Measurements from ENCODE around the gene NRSN2.

Gene NRSN2

DNA sequence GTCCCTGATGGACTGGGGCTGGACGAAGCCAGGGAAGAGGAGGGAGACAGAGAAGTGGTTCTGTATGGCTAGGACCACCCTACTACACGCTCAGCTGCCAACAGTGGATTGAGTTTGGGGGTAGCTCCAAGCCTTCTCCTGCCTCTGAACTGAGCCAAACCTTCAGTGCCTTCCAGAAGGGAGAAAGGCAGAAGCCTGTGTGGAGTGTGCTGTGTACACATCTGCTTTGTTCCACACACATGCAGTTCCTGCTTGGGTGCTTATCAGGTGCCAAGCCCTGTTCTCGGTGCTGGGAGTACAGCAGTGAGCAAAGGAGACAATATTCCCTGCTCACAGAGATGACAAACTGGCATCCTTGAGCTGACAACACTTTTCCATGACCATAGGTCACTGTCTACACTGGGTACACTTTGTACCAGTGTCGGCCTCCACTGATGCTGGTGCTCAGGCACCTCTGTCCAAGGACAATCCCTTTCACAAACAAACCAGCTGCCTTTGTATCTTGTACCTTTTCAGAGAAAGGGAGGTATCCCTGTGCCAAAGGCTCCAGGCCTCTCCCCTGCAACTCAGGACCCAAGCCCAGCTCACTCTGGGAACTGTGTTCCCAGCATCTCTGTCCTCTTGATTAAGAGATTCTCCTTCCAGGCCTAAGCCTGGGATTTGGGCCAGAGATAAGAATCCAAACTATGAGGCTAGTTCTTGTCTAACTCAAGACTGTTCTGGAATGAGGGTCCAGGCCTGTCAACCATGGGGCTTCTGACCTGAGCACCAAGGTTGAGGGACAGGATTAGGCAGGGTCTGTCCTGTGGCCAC lies 49.9 kb downstream of the NRSN2 start:
- no peak for DNase-seq (ENCODE audit: extremely low read depth in 1 of 2, low read depth in 1 of 2)

DNA sequence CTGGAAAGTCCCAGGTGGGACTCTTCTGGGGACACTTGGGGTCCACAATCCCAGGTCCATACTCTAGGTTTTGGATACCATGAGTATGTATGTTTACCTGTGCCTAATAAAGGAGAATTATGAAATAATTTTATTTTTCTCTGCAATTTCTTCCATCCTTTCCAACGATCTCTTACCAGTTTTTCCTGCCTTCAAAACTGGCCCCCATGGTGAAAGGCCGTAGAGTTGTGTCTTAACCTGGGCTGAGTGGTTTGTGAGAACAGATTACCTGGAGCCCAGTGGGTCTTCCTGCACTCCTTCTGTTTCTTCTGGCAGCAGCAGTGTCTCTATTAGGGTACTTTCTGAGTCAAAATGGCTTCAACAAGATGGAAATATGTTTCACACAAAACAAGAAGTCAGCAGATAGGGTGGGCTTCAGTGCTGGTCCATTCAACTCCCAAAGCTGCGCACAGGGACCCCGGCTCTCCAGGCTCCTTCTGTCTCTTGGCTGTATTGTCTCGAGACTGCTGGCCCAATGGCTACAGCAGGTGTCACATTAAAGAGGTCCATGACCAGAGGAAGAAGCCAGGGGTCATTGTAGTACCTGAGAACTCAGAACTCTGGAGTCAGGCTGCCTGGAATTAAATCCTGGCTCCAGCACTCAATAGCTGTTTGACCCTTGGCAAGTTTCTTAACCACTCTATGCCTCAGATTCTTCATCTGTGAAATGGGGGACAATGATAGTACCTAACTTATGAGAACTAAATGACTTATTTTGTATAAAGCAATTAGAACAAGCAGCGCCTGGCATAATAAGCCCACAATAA lies 50.7 kb downstream of the NRSN2 start:
- no peak for DNase-seq (ENCODE audit: extremely low read depth in 1 of 2, low read depth in 1 of 2)

DNA sequence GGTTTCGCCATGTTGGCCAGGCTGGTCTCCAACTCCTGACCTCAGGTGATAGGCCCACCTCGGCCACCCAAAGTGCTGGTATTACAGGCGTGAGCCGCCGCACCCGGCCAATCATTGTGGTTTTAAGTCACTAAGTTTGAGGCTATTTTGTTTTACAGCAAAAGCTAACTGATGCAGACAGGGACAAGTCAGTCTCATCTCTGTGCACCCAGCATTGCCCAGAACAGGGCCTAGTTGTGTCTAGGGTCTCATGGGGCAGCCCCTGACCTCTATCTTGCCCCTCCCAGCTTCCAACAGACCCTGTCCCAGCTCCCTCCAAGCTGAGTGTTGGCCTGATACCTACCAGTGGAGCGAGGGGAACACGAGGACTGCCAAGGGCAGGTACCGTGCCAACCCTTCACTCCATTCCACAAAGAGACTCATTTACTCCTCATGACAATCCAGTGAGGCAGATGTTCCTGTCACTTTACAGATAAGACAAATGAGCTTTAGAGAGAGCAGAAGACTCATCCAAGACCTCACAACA lies 52.3 kb downstream of the NRSN2 start:
- DNase-seq (ENCODE audit: extremely low read depth in 1 of 2, low read depth in 1 of 2) = no peak

DNA sequence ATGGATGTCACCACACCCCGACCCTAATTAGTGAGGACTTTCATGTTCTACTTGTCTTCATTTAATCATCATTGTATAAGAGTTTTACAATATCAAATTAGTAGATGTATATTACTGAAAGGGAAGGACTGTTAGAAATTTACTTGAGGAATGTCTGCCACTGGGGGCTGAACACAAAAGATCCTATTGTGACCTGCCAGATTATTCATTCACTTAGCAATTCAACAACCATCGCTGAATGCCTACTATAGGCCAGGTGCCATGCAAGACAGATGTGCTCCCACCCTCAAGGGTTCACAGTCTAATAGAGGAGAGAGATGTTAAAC lies 53.2 kb downstream of the NRSN2 start:
- no peak for DNase-seq (ENCODE audit: extremely low read depth in 1 of 2, low read depth in 1 of 2)

DNA sequence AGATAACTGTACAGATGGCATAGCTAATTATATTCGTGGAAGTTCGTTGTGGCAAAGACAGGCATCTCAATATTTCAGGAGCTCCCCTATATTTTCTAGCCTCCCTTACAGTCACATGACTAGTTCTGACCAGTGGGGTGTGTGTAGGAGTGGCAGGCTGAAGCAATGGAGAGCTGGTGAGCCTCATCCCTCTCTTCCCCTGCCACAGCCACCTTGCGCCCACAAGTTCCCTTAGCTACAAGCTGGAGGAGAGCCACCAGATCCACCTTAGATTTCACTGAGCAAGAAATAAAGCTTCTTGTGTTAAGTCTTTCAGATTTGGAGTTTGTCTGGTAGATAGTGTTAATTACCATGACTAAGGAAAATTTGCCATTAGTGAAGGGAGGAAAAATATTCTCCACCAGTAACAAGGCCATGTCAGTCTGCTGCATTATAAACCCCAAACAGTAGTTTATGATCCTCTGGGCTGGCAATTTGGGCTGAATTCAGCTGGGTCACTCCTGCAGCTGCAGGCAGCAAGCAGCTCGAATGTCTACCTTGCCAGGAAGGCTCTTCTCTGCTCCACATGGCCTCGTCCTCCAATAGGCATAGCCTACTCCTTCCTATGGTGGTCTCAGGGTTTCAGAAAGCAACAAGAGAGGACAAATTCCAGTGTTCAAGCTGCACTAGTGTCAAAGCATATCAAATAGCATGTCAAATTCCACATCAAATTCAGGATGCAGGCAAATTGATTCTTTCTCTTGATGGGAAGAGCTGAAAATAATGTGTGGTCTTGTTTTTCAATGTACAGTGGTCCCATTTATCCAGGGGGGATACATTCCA lies 53.8 kb downstream of the NRSN2 start:
- no peak for DNase-seq (ENCODE audit: extremely low read depth in 1 of 2, low read depth in 1 of 2)

DNA sequence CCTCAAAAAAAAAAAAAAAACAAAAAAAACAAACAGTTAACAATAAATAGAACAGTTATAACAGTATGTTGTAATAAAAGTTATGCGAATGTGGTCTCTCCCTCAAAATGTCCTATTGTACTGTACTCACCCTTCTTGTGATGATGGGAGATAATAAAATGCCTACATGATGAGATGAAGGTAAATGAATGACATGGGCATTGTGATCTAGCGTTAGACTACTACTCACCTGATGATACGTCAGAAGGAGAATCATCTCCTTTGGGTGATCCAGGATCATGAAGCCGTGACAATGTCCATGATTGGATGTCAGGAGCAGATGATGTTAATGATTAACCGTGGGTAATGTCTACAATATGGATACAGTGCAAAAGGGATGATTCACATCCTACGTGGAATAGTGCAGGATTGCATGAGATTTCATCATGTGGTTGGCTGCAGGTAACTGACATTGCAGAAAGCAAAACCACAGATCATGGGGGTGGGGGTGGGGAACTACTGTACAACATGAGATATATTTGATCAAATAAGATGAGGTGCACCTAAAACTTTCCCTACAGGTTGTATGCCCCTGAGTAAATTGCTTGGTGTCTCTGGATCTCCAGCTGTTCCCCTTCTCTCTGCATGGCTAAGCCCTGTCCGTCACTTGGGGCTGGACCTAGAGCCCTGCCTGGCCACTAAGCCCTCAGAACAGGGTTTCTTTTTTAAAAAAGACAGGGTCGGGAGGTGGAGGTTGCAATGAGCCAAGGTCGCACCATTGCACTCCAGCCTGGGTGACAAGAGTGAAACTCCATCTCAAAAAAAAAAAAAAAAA lies 55.0 kb downstream of the NRSN2 start:
- no peak for DNase-seq (ENCODE audit: extremely low read depth in 1 of 2, low read depth in 1 of 2)

DNA sequence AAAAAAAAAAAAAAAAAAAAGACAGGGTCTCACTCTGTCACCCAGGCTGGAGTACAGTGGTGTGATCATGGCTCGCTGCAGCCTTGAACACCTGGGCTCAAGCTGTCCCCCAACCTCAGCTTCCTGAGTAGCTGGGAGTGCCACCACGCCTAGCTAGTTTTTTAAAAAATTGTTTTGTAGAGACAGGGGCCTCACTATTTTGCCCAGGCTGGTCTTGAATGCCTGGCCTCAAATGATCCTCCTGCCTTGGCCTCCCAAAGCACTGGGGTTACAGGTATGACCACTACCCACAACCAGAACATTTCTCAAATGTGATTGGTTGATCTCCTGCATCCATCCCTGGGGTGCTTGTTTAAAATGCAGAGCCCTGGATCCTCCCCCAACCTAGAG lies 55.6 kb downstream of the NRSN2 start:
- DNase-seq (ENCODE audit: extremely low read depth in 1 of 2, low read depth in 1 of 2) = no peak

DNA sequence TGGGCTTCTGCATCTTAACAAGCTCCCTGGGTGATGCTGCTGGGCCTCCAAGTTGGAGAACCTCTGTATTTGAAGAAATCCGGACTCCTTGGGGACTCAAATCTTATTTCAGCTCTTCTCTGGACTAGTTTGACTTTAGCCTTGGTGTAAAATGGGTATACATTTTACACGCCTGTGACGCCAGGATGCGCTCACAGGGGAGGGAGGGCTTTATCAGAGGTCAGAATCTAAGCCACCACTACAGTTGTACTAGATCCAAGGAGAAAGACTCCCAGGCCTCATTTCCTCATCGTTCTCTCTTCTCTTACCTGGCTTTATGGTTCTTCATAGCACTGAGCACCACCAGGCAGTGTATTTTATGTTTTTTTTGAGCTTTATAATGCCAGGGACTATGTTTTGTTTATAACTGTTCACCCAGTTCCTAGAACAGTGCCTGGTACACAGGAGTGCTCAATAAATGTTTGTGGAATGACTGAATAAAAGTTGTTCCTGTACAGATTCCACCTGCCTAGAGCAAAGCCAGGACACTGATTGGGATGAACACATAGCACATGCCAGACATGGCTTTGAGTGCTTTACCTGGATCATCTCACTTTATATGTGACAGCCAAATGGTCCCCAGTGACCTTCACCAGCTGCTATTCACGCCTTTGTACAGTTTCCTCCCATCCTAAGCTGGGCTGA lies 56.1 kb downstream of the NRSN2 start:
- no peak for DNase-seq (ENCODE audit: extremely low read depth in 1 of 2, low read depth in 1 of 2)

DNA sequence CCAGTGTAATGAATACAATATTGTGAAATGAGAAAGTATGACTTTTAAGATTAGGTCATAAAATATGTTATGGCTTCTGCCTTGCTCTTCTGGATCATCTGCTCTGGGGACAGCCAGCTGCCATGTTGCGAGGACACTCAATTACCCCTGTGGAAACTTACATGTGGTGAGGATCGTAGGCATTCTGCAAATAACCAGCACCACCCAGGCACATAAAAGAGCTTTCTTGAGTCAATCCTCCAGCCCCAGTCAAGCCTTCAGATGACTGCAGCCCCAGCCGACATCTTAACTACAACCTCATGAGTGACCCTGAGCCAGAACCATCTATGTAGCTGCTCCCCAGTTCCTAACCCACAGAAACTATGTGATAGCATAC lies 56.7 kb downstream of the NRSN2 start:
- no peak for DNase-seq (ENCODE audit: extremely low read depth in 1 of 2, low read depth in 1 of 2)

DNA sequence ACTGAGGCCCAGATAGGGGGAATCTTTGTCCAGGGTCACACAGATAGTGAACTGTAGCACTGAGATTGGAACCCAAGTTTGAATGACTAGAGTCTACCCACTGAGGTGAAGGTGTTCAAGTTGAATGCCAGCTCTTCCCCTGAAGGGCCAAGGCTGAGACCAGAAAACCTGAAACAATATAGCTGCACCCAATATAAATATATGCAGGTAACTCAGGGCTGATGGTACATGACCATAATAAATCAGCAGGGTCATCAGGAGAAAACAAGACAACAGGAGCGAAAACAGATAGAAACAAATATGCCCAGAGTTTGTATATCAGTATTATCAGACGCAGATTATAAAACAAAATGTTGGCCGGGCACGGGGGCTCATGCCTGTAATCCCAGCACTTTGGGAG lies 57.2 kb downstream of the NRSN2 start:
- DNase-seq (ENCODE audit: extremely low read depth in 1 of 2, low read depth in 1 of 2) = no peak
